Mesothelial cell of epicardium (in vitro differentiated cells): ENCODE results near the gene NCSTN. TPM values are rescaled to one million over a fixed set of nuclear protein-coding genes. Genes with fewer than 3 reads are reported as not detected.

Experiments used
- DNase-seq, 2 experiments: peaks; one replicate each; pipeline ENCODE4 v3.0.0; 2021; ENCODE audit warnings: low spot score in 2 of 2; ENCODE audit not compliant: unreplicated experiment in 2 of 2
- H3K27ac Mint-ChIP-seq: 2 replicates; pipeline ENCODE4 v1.8.0; 2021; ENCODE audit warnings: mixed read lengths
- H3K27me3 Mint-ChIP-seq: 2 replicates; pipeline ENCODE4 v1.8.0; 2021; ENCODE audit warnings: low read depth, mixed read lengths
- H3K36me3 Mint-ChIP-seq: 2 replicates; pipeline ENCODE4 v1.8.0; 2021; ENCODE audit warnings: mixed read lengths
- H3K4me1 Mint-ChIP-seq: 2 replicates; pipeline ENCODE4 v1.8.0; 2021; ENCODE audit warnings: mixed read lengths
- H3K4me3 Mint-ChIP-seq: 2 replicates; pipeline ENCODE4 v1.8.0; 2021; ENCODE audit warnings: mild to moderate bottlenecking, moderate library complexity, mixed read lengths
- H3K9me3 Mint-ChIP-seq: 2 replicates; pipeline ENCODE4 v1.8.0; 2021; ENCODE audit warnings: mixed read lengths
- total RNA-seq: library from RNA; stranded (reverse); gene quantifications from 3 replicates; pipeline ENCODE4 v1.2.1, GENCODE V29; 2021
- TF ChIP-seq, protein P1 (sequence below): fragments of 200-600 bp; sonication (generic); IDR thresholded peaks from one replicate; pipeline ENCODE4 v1.5.0; 2021; ENCODE audit warnings: antibody characterized with exemption; ENCODE audit not compliant: unreplicated experiment

Gene NCSTN
- total RNA-seq: 94.6 to 106 TPM (median 104 TPM) in 3 replicates

DNA sequence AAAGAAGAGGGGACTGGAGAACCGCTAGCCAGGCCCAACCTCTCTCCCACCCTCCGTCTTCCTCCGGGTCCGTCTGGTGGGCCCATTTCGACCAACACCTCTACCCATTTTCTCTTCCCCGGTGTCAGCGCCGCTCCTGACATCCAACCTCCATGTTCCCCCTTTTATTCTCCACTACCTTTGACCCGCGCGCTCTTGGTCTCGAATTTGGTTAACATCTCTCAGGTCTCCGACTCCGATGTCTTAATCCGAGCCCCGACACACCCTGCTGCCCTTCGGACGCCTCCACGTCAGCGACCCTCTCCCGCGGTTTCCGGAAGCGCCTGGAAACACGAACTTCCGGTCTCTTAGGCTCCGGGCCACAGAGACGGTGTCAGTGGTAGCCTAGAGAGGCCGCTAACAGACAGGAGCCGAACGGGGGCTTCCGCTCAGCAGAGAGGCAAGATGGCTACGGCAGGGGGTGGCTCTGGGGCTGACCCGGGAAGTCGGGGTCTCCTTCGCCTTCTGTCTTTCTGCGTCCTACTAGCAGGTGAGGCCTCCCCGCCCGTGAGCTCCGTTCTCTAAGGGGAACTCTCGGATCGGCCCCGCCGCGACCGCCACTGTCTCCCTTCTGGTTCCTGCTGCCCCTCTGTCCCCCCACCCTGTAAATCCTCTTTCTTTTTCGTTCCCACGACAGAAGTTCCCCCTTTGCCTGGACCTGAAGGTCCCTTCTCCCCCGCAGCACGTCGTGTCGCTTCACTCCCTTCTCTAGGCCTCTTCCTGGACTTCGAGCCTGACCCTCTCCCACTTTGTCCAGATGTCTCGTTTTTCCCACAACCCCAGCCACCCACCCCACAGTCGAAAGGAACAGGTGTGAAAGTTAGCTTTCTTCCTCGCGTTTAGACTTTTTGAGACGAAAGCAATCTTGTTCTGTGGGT is at the start of gene NCSTN, which contains the start of gene COPA:
Gene NCSTN (plus strand): TSS at position 431 of the 917 bp plus-strand sequence. CDS start 14 bp downstream, at position 445.
Gene COPA (minus strand): TSS at position 298 of the 917 bp plus-strand sequence. CDS start 80 bp downstream, at position 218.
- peak; percentile 70 to 85 for DNase-seq
- H3K36me3 Mint-ChIP-seq: peaks cover 21% of the 10 kb centered on the region
- TF ChIP-seq, protein P1, sequence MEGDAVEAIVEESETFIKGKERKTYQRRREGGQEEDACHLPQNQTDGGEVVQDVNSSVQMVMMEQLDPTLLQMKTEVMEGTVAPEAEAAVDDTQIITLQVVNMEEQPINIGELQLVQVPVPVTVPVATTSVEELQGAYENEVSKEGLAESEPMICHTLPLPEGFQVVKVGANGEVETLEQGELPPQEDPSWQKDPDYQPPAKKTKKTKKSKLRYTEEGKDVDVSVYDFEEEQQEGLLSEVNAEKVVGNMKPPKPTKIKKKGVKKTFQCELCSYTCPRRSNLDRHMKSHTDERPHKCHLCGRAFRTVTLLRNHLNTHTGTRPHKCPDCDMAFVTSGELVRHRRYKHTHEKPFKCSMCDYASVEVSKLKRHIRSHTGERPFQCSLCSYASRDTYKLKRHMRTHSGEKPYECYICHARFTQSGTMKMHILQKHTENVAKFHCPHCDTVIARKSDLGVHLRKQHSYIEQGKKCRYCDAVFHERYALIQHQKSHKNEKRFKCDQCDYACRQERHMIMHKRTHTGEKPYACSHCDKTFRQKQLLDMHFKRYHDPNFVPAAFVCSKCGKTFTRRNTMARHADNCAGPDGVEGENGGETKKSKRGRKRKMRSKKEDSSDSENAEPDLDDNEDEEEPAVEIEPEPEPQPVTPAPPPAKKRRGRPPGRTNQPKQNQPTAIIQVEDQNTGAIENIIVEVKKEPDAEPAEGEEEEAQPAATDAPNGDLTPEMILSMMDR: no peak
- peak within 1 kb of the TSS; percentile 100 for H3K4me3 Mint-ChIP-seq
- H3K27ac Mint-ChIP-seq: peak within 1 kb of the TSS; percentile 100
- peaks cover 31% of the 10 kb centered on the region for H3K4me1 Mint-ChIP-seq
- no peaks in the 10 kb centered on the region for H3K27me3 Mint-ChIP-seq
- no peaks in the 10 kb centered on the region for H3K9me3 Mint-ChIP-seq

DNA sequence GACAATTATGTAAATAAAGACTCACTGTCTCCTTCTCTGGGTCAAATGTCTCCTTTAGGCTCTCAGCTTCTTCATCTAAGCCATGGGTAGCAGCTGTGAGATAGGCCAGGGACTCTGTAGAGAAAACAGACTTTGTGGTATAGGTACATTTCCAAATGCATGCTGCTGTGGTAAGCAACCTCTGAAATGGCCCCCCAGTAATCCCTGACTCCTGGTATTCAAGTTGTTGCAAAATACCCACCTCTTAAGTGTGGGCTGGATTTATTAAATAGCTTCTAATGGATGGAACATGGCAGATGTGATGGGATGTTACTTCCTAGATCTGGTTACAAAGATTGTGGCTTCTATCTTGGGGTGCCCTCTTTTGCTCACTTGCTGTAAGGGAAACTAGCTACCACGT is 47.1 kb upstream of the NCSTN start:
- TF ChIP-seq, protein P1: no peak
- Mint-ChIP-seq H3K9me3 (no peaks in the 10 kb centered on the region), H3K27me3 (no peaks in the 10 kb centered on the region), H3K4me1 (no peaks in the 10 kb centered on the region), H3K36me3 (peaks cover 55% of the 10 kb centered on the region), H3K27ac (no peak overlapping the region), H3K4me3 (no peak overlapping the region)
- DNase-seq: no peak

DNA sequence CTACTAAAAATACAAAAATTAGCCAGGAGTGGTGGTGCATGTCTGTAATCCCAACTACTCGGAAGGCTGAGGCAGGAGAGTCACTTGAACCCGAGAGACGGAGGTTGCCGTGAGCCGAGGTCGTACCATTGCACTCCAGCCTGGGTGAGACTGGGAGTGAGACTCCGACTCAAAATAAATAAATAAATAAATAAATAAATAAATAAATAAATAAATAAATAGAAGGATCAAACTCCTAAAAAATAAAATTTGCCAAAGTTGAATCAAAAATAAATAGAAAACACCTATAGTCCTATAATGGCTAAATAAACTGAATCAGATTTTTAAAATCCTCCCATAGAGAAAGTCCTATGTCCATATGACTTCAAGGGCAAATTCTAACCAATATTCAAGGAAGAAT is 43.0 kb upstream of the NCSTN start:
- H3K4me1 Mint-ChIP-seq: no peaks in the 10 kb centered on the region

DNA sequence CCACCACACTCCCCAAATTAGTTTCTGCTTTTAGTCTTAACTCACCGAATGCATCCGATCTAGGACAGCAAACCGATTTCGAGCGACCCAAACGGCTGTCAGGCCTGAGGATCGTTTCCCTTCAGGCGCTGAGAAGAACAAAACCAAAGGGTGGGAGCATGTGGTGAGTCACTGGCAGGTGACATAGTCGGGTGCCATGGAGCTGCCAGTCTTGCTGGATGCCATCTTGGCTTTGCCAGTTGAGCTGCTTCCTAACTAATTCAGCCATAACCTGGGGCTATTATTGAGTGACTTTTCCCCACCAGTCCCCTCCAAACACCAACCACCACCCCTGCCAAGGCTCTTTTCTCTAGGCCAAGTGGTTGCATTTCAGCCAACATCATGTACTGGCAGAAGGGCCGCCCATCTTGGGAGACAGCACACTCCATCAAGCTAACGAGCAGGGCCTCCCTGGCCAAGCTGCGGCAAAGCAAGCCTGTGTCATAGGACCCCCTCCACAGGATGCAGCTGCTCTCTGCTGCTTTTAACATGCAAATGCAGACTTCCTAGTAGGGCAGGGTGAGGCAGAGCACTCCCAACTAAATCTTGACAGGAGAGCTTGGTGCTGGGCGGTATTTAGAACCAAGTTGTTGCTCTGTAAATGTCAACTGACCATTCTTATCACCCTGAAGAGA is 35.9 kb upstream of the NCSTN start:
- H3K36me3 Mint-ChIP-seq: peaks cover 48% of the 10 kb centered on the region
- DNase-seq: no peak
- H3K27me3 Mint-ChIP-seq: no peaks in the 10 kb centered on the region
- TF ChIP-seq, protein P1: no peak
- no peak overlapping the region for H3K27ac Mint-ChIP-seq
- H3K9me3 Mint-ChIP-seq: no peaks in the 10 kb centered on the region
- H3K4me1 Mint-ChIP-seq: no peaks in the 10 kb centered on the region
- no peak overlapping the region for H3K4me3 Mint-ChIP-seq

More for the DNA sequence above, 43.0 kb upstream of the NCSTN start:
- H3K27me3 Mint-ChIP-seq: no peaks in the 10 kb centered on the region
- no peak overlapping the region for H3K4me3 Mint-ChIP-seq
- H3K27ac Mint-ChIP-seq: no peak overlapping the region
- TF ChIP-seq, protein P1: no peak
- H3K9me3 Mint-ChIP-seq: no peaks in the 10 kb centered on the region
- peaks cover 44% of the 10 kb centered on the region for H3K36me3 Mint-ChIP-seq
- DNase-seq: no peak

DNA sequence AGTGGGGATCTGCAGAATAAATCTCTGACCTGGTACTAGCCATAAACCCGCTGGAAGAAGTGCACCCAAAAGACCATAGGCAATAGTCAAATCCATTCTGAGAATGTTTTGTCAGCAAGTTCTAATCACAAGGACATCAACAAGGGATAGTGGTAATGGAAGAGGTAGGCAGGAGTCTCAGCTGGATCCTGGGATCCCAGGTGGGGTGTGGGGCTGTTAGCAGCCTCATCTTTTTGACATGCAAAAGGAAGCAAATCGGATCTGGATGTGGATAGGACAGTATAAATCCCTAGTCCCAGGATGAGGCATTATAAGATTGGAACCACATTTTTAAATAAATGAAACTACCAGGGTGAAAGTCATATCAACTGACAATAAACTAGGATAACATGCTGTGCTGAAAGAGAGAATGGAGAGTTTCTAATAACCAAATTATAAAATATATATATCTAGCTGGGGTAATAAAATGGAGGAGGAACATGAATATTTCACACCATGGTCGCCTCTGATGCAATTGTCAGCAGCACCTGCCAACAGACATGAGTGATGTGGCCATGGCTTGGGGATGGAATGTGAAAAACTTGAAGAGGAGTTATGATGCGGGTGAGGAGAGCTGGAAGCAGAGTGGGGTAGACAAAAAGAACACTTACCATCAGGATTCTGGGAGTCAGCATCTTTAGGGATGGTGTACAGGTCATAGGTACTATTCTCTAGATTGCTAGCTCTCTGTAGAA is 34.6 kb upstream of the NCSTN start:
- H3K27me3 Mint-ChIP-seq: no peaks in the 10 kb centered on the region
- no peak overlapping the region for H3K27ac Mint-ChIP-seq
- no peaks in the 10 kb centered on the region for H3K9me3 Mint-ChIP-seq
- no peaks in the 10 kb centered on the region for H3K4me1 Mint-ChIP-seq
- TF ChIP-seq, protein P1: no peak
- H3K4me3 Mint-ChIP-seq: no peak overlapping the region
- no peak for DNase-seq
- H3K36me3 Mint-ChIP-seq: peaks cover 50% of the 10 kb centered on the region
